KMS-11 (cell line): ENCODE data around the gene AFG3L2.

Experiments used
- H2AFZ ChIP-seq: fragments of 200-600 bp; sonication (generic); 2 replicates; pipeline ENCODE4 v1.6.1; 2016; ENCODE audit warnings: antibody characterized with exemption, mixed run types, low read depth
- H3K27ac ChIP-seq: fragments of 200-600 bp; sonication (generic); 2 replicates; pipeline ENCODE4 v1.6.1; 2016; ENCODE audit warnings: mild to moderate bottlenecking, mixed run types
- H3K27me3 ChIP-seq: fragments of 200-600 bp; sonication (generic); 2 replicates; pipeline ENCODE4 v1.6.1; 2017; ENCODE audit warnings: mild to moderate bottlenecking, low read depth, mixed run types, moderate library complexity; ENCODE audit not compliant: insufficient read depth
- H3K36me3 ChIP-seq: fragments of 200-600 bp; sonication (generic); 2 replicates; pipeline ENCODE4 v1.6.1; 2017; ENCODE audit warnings: mild to moderate bottlenecking, mixed run types; ENCODE audit not compliant: insufficient read depth
- H3K4me1 ChIP-seq: fragments of 200-600 bp; sonication (generic); 2 replicates; pipeline ENCODE4 v1.6.1; 2016; ENCODE audit warnings: mild to moderate bottlenecking, low read depth, mixed run types; ENCODE audit not compliant: poor library complexity, severe bottlenecking
- H3K4me2 ChIP-seq: fragments of 200-600 bp; sonication (generic); 2 replicates; pipeline ENCODE4 v1.7.0; 2016; ENCODE audit warnings: mild to moderate bottlenecking, mixed run types
- H3K4me3 ChIP-seq: fragments of 200-600 bp; sonication (generic); IDR thresholded peaks from 2 replicates; pipeline ENCODE4 v1.6.1; 2017; ENCODE audit warnings: low read depth, low read length, mixed read lengths; ENCODE audit not compliant: insufficient read depth
- H3K79me2 ChIP-seq: fragments of 200-600 bp; sonication (generic); 2 replicates; pipeline ENCODE4 v1.6.1; 2016; ENCODE audit warnings: low read depth, mixed run types; ENCODE audit not compliant: insufficient read depth
- H3K9ac ChIP-seq: fragments of 200-600 bp; sonication (generic); 2 replicates; pipeline ENCODE4 v1.6.1; 2016; ENCODE audit warnings: mild to moderate bottlenecking, mixed run types
- H4K20me1 ChIP-seq: fragments of 200-600 bp; sonication (generic); 2 replicates; pipeline ENCODE4 v1.6.1; 2016; ENCODE audit warnings: mild to moderate bottlenecking, mixed run types; ENCODE audit not compliant: insufficient read depth
- CTCF ChIP-seq: fragments of 200-600 bp; sonication (generic); conservative IDR thresholded peaks from 2 replicates; pipeline ENCODE4 v1.6.1; 2017; ENCODE audit warnings: low read depth, mild to moderate bottlenecking, antibody characterized with exemption, low read length, moderate library complexity, mixed read lengths

The AFG3L2 gene

DNA sequence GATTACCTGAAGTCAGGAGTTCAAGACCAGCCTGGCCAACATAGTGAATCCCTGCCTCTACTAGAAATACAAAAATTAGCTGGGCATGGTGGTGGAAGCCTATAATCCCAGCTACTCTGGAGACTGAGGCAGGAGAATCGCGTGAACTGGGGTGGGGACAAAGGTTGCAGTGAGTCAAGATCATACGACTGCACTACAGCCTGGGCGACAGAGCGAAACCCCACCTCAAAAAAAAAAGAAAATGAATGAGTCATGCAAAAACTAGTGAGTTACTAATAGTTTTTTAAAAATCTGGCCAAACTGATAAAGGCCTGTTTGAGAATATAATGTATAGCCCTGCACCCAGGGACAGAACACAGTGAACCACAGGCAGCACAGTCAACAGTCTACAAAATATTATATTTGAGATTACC, 17.5 kb downstream of the AFG3L2 start:
- H3K36me3 ChIP-seq: peaks cover 9% of the 10 kb centered on the region
- TF ChIP-seq CTCF: no peak

DNA sequence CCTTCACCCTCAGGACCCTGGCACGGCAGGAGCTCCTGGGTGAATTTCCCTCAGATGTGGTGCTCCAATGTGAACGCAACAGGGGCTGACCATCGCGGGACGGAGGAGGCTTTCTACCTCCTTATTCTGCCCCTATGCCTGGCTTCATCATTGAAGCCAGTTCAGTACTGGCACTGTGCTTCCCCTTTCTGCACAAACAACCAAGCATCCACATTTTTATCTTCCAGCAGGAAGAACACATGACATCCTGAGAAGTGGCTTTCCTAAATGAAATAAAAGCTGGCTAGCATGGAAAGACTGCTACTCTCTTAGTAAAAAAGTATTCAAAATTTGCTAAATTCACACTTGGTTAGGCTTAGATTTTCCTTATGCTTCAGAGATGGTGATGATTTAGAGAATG, 24.8 kb downstream of the AFG3L2 start:
- H4K20me1 ChIP-seq: no peaks in the 10 kb centered on the region
- no peak overlapping the region for H3K4me3 ChIP-seq
- no peak overlapping the region for H3K9ac ChIP-seq
- no peak overlapping the region for H3K27ac ChIP-seq
- H3K36me3 ChIP-seq: peaks cover 8% of the 10 kb centered on the region; the same call in 1 of the 2 replicates
- no peak for TF ChIP-seq CTCF
- H3K4me1 ChIP-seq: no peaks in the 10 kb centered on the region
- H3K4me2 ChIP-seq: no peak overlapping the region
- no peaks in the 10 kb centered on the region for H3K79me2 ChIP-seq
- H3K27me3 ChIP-seq: no peaks in the 10 kb centered on the region
- H2AFZ ChIP-seq: no peak overlapping the region

More for the DNA sequence above, 17.5 kb downstream of the AFG3L2 start:
- H3K9ac ChIP-seq: no peak overlapping the region
- no peak overlapping the region for H3K27ac ChIP-seq
- H3K4me1 ChIP-seq: peaks cover 7% of the 10 kb centered on the region
- no peaks in the 10 kb centered on the region for H4K20me1 ChIP-seq
- no peaks in the 10 kb centered on the region for H3K79me2 ChIP-seq
- H3K4me2 ChIP-seq: no peak overlapping the region
- H3K4me3 ChIP-seq: no peak overlapping the region
- no peaks in the 10 kb centered on the region for H3K27me3 ChIP-seq
- H2AFZ ChIP-seq: no peak overlapping the region

GRCh38 chr18:12347895-12348294, 29.1 kb downstream of the AFG3L2 start:
- H3K4me2 ChIP-seq: no peak overlapping the region
- H3K27ac ChIP-seq: no peak overlapping the region
- no peak for TF ChIP-seq CTCF
- H3K9ac ChIP-seq: no peak overlapping the region
- no peaks in the 10 kb centered on the region for H3K79me2 ChIP-seq
- H3K4me3 ChIP-seq: no peak overlapping the region
- H3K4me1 ChIP-seq: no peaks in the 10 kb centered on the region
- H3K27me3 ChIP-seq: no peaks in the 10 kb centered on the region
- H3K36me3 ChIP-seq: peaks cover 11% of the 10 kb centered on the region; the same call in 1 of the 2 replicates
- H2AFZ ChIP-seq: no peak overlapping the region
- H4K20me1 ChIP-seq: no peaks in the 10 kb centered on the region

- TF ChIP-seq CTCF: no peak
- Histone ChIP-seq H3K4me2 (no peak overlapping the region), H3K4me1 (no peaks in the 10 kb centered on the region), H3K4me3 (no peak overlapping the region), H3K36me3 (peaks cover 11% of the 10 kb centered on the region; the same call in 1 of the 2 replicates), H3K79me2 (no peaks in the 10 kb centered on the region), H3K27ac (no peak overlapping the region), H2AFZ (no peak overlapping the region), H3K27me3 (no peaks in the 10 kb centered on the region), H4K20me1 (no peaks in the 10 kb centered on the region), H3K9ac (no peak overlapping the region)
Measured at GRCh38 chr18:12346240-12346565, 30.8 kb downstream of the AFG3L2 start.
